NCI-H2107 treated with DMSO at 0.1 percent for 48 hours (cell line): ENCODE data around the gene CD4.
"Not testable (repeated sequence)": the region's sequence is repeated elsewhere in the genome, so short reads cannot be mapped to it uniquely, and the experiment has no call there.

Experiments used
- DNase-seq: peaks from one replicate; lab custom pipeline; 2025; ENCODE audit not compliant: unreplicated experiment; lab: John Stamatoyannopoulos, UW

CD4 gene

GRCh38 chr12:6788972-6789924 is at the start of gene CD4:
CD4 (plus strand) TSS chr12:6789528; CDS start chr12:6800139, 10,611 bp downstream.
- no peak for DNase-seq

GRCh38 chr12:6742080-6742479 is 47.2 kb upstream of the CD4 start:
- DNase-seq, result not testable (repeated sequence)

DNA sequence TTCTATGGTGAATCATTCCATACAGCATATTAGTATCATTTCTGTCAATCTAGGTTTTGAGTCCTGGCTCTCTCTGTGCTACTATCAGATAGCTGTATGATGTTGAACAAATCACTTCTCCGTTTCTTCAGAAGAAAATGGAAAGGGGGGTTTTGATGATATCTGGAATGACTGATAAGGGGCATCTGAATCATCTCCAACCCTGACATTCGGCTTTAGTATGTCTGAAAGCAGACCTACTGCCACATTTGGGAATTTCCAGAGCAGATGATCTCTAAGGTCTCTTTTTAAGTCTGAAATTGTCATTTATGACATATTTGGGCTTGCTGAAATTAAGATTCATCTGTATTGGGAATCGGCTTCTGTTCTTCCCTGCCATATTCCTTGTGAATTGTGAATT is 46.5 kb upstream of the CD4 start:
- no peak for DNase-seq

DNA sequence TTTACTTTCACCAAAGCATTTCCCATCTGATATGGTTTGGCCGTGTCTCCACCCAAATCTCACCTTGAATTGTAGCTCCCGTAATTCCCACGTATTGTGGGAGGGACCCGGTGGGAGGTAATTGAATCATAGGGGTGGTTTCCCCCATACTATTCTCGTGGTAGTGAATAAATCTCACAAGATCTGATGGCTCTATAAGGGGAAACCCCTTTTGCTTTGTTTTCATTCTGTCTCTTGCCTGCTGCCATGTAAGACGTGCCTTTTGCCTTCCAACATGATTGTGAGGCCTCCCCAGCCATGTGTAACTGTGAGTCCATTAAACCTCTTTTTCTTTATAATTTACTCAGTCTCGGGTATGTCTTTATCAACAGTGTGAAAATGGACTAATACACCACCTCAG is 46.0 kb upstream of the CD4 start:
- not testable (repeated sequence) for DNase-seq

DNA sequence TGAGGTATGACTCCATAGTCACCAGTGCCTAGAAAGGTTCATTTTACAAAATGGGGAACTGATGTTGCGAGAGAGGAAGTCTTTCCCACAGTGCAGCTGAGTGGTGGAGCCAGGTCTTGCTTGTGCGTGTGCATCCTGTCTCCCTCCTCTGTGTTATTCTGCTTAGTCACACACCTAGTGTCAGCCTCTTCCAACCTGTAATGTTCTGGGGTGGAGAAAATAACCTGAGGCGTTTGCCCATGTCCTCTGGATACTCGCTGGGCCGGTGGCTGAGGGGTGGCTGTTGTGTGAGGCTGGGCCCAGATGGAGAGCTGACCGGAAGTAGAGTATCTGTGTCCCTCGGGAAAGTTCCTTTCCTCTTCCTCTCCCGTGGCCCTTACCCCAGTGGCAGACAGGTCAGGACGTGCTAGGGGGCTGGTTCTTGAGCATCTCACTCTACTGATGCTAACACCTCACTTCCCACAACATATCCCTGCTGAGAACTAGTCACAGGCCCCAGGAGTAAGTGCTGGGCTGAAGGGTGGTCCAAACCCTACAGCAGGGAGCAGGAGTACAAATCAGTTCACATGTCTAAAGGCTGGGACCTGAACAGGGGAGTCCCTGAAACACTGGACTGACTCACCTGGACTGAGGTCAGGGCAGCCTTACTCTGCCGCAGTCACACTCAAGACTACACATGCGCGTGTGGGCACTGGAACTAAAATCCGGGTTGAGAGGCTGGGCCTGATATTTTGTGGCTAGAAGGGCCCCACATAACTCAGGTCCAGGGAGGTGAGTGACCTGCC is 43.4 kb upstream of the CD4 start:
- DNase-seq, result no peak

- DNase-seq, result no peak
Observed at GRCh38 chr12:6747216-6747615, 42.1 kb upstream of the CD4 start.

DNA sequence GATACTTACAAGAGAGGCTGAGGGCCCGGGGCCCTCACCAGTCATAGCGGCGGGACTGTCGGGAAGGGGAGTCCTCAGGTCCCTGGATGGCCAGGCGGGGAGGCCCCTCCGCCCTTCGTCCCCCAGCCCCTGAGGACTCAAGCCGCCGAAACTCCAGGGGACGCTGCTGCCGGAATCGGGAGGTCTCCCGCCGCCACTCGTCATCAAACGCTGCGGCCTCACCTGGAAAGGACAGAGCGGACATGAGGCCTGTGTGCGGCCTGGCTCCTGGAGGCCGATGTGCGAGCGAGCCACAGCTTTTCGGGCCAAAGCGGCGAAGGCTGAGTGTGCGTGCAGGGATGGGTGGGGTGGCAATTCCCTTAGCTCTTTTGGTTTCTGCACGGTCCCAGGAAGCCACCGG is 40.6 kb upstream of the CD4 start:
- no peak for DNase-seq

GRCh38 chr12:6750506-6750905 is 38.8 kb upstream of the CD4 start:
- no peak for DNase-seq

- DNase-seq, result no peak
Observed at GRCh38 chr12:6751767-6752166, 37.6 kb upstream of the CD4 start.

DNA sequence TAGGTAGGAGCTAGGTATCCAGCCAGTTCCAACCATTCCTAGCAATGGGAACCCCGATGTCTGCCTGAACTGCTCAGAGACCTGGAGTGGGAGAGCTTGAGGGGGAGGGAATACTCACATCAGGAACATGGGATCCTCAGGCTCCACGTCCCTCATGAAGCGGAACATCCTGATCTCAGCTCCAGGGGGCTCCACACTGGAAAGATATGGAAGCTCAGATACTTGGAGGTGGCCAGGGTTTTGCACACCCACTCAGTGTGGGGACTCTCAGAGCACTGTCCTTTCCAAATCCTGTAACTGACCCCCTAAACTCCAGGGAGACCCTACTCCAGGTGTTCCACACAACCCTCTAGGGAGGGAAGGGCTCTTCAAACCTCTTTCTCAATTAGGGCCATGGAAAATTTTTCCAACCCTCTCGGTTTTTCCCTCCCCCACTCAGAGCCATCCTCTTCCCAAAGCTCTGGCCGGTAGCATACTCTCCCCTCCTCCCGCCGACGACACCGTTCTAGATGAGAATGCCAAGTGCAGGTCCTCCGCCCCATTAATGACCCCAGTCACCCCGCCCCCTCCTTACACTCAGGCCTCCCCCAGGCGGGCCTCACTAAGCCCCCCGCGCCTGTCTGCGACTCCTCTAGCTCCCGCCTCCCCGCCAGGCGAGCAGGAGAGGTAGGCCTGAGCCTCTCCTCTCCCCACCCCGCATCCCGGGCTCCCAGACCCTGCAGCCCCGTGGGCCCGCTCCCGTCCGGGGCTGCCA is 37.0 kb upstream of the CD4 start:
- no peak for DNase-seq

GRCh38 chr12:6752921-6753771 is 36.2 kb upstream of the CD4 start, which contains the start of gene MLF2:
MLF2 (minus strand) TSS chr12:6753141; CDS start chr12:6752334, 807 bp downstream.
- peak; percentile 97 for DNase-seq

DNA sequence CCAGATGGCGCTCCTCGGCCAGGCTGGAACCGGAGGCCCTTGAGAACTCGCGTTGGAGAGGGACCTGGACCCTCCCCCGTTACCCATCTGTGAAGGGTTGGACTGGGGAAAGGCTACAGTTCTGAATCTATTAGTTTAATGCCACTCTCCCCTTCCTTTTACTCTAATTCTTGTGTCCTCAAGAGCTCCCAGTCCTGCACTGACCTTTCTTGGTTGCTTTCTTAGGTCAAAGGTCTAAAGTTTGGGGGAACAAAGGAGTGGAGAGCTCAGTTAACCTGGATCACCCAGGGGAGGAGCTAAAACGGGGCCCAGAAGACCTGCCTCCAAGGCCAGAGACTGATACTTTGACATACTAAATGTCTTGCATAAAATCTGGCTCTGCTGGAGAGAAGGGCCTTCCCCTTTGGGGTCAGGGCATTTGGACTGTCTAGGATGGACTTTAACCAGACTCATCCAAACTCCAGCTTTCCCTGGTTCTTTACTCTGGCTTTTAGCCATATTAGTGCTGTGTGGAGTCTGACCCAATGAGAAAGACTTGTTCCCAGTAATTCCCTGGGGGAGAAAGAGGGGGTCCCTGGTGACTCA is 35.5 kb upstream of the CD4 start:
- no peak for DNase-seq

GRCh38 chr12:6754411-6754810 is 34.9 kb upstream of the CD4 start:
- no peak for DNase-seq

- no peak for DNase-seq
Observed at GRCh38 chr12:6757028-6757690, 32.2 kb upstream of the CD4 start.

GRCh38 chr12:6758506-6759095 is 30.7 kb upstream of the CD4 start:
- no peak for DNase-seq

DNA sequence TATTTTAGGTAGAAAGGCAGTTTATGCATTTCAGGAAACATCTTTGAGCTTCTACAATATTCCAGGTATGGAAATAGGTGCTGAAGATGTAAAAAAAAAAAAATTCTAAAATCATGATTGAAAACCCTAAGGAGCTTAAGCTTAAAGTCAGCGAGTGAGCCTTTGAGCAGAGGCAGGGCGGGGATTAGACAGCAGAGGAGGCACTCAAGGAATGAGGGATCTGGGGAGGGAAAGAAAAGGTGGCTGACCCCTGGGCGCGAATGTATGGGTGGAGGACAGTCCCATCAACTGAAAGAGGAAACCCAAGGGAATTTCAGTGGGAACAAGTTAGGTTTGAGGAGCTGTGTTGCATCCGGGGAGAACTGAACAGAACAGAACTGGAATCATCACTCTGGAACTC is 29.6 kb upstream of the CD4 start:
- DNase-seq, result no peak

GRCh38 chr12:6763380-6763779 is 25.9 kb upstream of the CD4 start:
- no peak for DNase-seq

GRCh38 chr12:6764011-6764828 is 25.1 kb upstream of the CD4 start:
- peak; percentile 99 for DNase-seq
